Right forelimb (tissue), 1 donor: ENCODE data around the gene GSTCD.
A peak's percentile ranks its signal among the peaks of the same experiment; 100 is the strongest.

Experiments used
- DNase-seq: peaks from one replicate; pipeline ENCODE4 v3.0.0-alpha.2; 2018

The GSTCD gene

GRCh38 chr4:105895583-105896460 lies 187.2 kb downstream of the GSTCD start:
- DNase-seq: peak; percentile 59

GRCh38 chr4:105896461-105896942 lies 187.9 kb downstream of the GSTCD start:
- DNase-seq: no peak
